Fibroblast of lung (primary cell): Measurements from ENCODE around the gene PCDHGA7.

Experiments used
- EZH2 ChIP-seq: IDR thresholded peaks from 2 replicates; pipeline ENCODE4 v1.5.1; 2012; ENCODE audit warnings: low read length, control low read depth, mild to moderate bottlenecking; ENCODE audit errors: missing control alignments
- TF ChIP-seq, protein P1 (sequence below), 2 donors: IDR thresholded peaks in 1 of 2; conservative IDR thresholded peaks in 1 of 2; 1 replicate in 1 of 2; 2 replicates in 1 of 2; pipeline ENCODE4 v1.5.1; 2011 to 2012; ENCODE audit warnings: low read length in 2 of 2, control low read depth in 1 of 2, inconsistent platforms in 1 of 2, low read depth in 1 of 2, mild to moderate bottlenecking in 1 of 2

DNA sequence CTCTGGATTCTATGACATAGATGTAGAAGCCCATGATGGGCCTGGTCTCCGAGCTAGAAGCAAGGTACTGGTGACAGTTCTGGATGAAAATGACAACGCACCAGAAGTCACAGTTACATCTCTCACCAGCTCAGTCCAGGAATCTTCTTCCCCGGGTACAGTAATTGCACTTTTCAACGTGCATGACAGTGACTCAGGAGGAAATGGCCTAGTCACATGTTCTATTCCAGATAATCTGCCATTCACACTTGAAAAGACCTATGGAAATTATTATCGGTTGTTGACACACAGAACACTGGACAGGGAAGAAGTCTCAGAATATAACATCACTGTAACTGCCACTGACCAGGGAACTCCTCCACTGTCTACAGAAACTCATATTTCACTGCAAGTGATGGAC lies 26.4 kb upstream of the PCDHGA7 start:
- TF ChIP-seq, protein P1, sequence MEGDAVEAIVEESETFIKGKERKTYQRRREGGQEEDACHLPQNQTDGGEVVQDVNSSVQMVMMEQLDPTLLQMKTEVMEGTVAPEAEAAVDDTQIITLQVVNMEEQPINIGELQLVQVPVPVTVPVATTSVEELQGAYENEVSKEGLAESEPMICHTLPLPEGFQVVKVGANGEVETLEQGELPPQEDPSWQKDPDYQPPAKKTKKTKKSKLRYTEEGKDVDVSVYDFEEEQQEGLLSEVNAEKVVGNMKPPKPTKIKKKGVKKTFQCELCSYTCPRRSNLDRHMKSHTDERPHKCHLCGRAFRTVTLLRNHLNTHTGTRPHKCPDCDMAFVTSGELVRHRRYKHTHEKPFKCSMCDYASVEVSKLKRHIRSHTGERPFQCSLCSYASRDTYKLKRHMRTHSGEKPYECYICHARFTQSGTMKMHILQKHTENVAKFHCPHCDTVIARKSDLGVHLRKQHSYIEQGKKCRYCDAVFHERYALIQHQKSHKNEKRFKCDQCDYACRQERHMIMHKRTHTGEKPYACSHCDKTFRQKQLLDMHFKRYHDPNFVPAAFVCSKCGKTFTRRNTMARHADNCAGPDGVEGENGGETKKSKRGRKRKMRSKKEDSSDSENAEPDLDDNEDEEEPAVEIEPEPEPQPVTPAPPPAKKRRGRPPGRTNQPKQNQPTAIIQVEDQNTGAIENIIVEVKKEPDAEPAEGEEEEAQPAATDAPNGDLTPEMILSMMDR (conservative IDR thresholded peaks at IDR 0.05 in 1 of 2, IDR thresholded peaks at IDR 0.05 in 1 of 2; ENCODE audit: low read depth in 1 of 2, low read length in 2 of 2) = no peak
- TF ChIP-seq EZH2 = no peak
